ENCODE data around the gene SPDYE1. TPM values are rescaled to one million over a fixed set of nuclear protein-coding genes. Genes with fewer than 3 reads are reported as not detected.
"Not testable (repeated sequence)": the region's sequence is repeated elsewhere in the genome, so short reads cannot be mapped to it uniquely, and the experiment has no call there.

Gene SPDYE1
- total RNA-seq, 1 experiment from 2014 or later: not detected

GRCh38 chr7:43994681-43995080, 3.0 kb upstream of the SPDYE1 start:
- H3K9me3 ChIP-seq (ENCODE audit: control insufficient read depth, insufficient read depth, low read depth, low read length); BruUV-seq (replicated peaks); in situ Hi-C loops (cut with HindIII; ENCODE audit: low pct_unique_long_range_greater_than_20kb, low sequenced_read_pairs); intact Hi-C loops (cut with micrococcal nuclease; ENCODE audit: unreplicated experiment); H3K4me1 ChIP-seq (ENCODE audit: control insufficient read depth, insufficient read depth, low read length); DNase-seq (ENCODE audit: low read depth, low spot score); H3K4me3 ChIP-seq (ENCODE audit: low read depth in 2 of 2, low read length in 2 of 2); CTCF ChIA-PET; POLR2A ChIA-PET; H3K27ac ChIP-seq (ENCODE audit: low read length); H3K27me3 ChIP-seq (ENCODE audit: control insufficient read depth, insufficient read depth, low read length); H3K36me3 ChIP-seq (ENCODE audit: control insufficient read depth, insufficient read depth, low read length): not testable (repeated sequence)
- peak; percentile 35; the same call in 1 of the 2 replicates for ATAC-seq

DNA sequence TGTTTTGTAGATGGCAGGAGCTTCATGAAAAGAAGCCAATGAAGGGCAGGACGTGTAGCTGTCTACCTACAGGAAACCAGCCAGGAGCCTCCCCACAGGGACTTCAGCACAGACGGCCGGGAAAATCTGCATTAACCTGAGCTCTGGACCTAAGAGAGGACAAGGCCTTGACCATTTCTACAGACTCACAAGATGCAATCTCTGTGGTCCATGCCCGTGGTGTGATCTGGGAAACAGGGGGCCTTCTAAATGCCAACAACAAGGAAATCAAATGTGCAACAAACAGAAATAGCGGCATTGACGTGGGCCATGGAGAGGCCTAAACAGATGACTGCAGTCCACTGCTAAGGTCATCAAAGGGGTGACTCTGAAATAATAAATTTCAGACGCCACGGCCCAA, 14.4 kb downstream of the SPDYE1 start:
- DNase-seq (ENCODE audit: low read depth, low spot score); POLR2A ChIA-PET; H3K9me3 ChIP-seq (ENCODE audit: control insufficient read depth, insufficient read depth, low read depth, low read length); ATAC-seq; H3K27ac ChIP-seq (ENCODE audit: low read length); H3K36me3 ChIP-seq (ENCODE audit: control insufficient read depth, insufficient read depth, low read length); intact Hi-C loops (cut with micrococcal nuclease; ENCODE audit: unreplicated experiment); BruUV-seq (replicated peaks); in situ Hi-C loops (cut with HindIII; ENCODE audit: low pct_unique_long_range_greater_than_20kb, low sequenced_read_pairs); H3K27me3 ChIP-seq (ENCODE audit: control insufficient read depth, insufficient read depth, low read length); H3K4me3 ChIP-seq (ENCODE audit: low read depth in 2 of 2, low read length in 2 of 2); CTCF ChIA-PET; H3K4me1 ChIP-seq (ENCODE audit: control insufficient read depth, insufficient read depth, low read length): not testable (repeated sequence)

GRCh38 chr7:44015090-44015489, 17.4 kb downstream of the SPDYE1 start:
- H3K9me3 ChIP-seq (ENCODE audit: control insufficient read depth, insufficient read depth, low read depth, low read length); DNase-seq (ENCODE audit: low read depth, low spot score); CTCF ChIA-PET; H3K27me3 ChIP-seq (ENCODE audit: control insufficient read depth, insufficient read depth, low read length); H3K27ac ChIP-seq (ENCODE audit: low read length); POLR2A ChIA-PET; intact Hi-C loops (cut with micrococcal nuclease; ENCODE audit: unreplicated experiment); H3K36me3 ChIP-seq (ENCODE audit: control insufficient read depth, insufficient read depth, low read length); ATAC-seq; H3K4me1 ChIP-seq (ENCODE audit: control insufficient read depth, insufficient read depth, low read length); in situ Hi-C loops (cut with HindIII; ENCODE audit: low pct_unique_long_range_greater_than_20kb, low sequenced_read_pairs); BruUV-seq (replicated peaks); H3K4me3 ChIP-seq (ENCODE audit: low read depth in 2 of 2, low read length in 2 of 2): not testable (repeated sequence)

DNA sequence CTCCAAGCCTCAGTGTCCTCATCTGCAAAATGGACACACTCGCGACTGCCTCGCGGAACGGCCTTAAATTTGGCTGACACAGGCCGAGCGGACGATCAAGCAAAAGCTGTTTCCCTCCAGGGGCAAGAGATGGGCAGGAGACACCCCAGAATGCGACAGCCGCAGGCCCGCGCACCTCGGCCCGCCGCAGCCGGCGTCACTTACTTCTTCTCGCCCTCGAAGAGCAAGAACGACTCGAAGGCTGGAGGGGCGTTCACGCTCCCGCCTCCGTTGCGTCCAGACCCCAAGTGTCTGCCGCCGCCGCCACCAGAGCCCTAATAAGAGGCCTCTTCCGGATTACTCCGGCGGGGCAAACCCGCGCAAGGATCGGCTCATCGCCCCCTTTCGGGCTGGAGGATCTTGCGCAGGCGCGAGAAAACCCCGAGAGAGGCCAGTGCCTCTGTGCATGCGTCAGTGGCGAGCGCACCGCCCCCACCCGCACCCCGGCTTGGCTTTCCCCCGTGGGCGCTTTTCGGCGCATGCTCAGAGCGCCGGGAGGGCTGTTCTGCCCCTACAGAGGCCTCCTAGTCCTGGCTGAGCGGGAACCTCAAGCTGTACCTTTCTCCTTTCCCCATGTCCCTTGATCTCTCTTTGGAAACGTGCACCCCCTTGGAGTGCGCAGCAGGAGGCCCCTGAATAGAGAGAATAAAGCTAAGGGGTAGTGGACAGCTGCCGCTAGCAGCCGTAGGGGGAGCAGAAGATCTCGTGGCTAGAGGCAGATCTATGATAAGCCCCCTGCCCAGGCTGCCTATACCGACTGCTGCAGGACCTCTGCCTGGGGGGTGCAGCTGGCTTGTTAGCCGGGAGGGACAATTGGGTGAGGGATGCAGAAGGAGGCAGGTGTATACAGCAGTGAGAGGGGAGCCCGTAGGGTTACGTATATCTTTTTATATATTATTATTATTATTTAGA, 21.4 kb downstream of the SPDYE1 start:
- H3K36me3 ChIP-seq (ENCODE audit: control insufficient read depth, insufficient read depth, low read length); H3K4me1 ChIP-seq (ENCODE audit: control insufficient read depth, insufficient read depth, low read length); H3K27me3 ChIP-seq (ENCODE audit: control insufficient read depth, insufficient read depth, low read length); in situ Hi-C loops (cut with HindIII; ENCODE audit: low pct_unique_long_range_greater_than_20kb, low sequenced_read_pairs); BruUV-seq (replicated peaks); H3K9me3 ChIP-seq (ENCODE audit: control insufficient read depth, insufficient read depth, low read depth, low read length); intact Hi-C loops (cut with micrococcal nuclease; ENCODE audit: unreplicated experiment): not testable (repeated sequence)
- peak; percentile 78; the same call in 1 of the 2 replicates for TF ChIP-seq SIN3A (IDR thresholded peaks at IDR 0.05; ENCODE audit: borderline replicate concordance, insufficient read depth, low read depth, low read length)
- TF ChIP-seq POLR2AphosphoS5 (IDR thresholded peaks at IDR 0.05; ENCODE audit: low read depth, low read length): peak; percentile 76; the same call in 1 of the 2 replicates
- peak; percentile 97 for TF ChIP-seq CTCF (IDR thresholded peaks at IDR 0.05)
- peak; percentile 43; the same call in 1 of the 2 replicates for TF ChIP-seq TCF7L2 (IDR thresholded peaks at IDR 0.05; ENCODE audit: low read depth, low read length)
- DNase-seq (ENCODE audit: low read depth, low spot score) (peak; percentile 81), ATAC-seq (peak; percentile 97)
- CTCF ChIA-PET: interaction anchor here (1.1 kb wide), 1 partner anchor 178 kb away, joined by 4 read pairs; no protein-coding TSS in a partner anchor
- POLR2A ChIA-PET: interaction anchor here (0.6 kb wide), 1 partner anchor 435 kb away, joined by 3 read pairs; no protein-coding TSS in a partner anchor
- Histone ChIP-seq H3K4me3 (ENCODE audit: low read depth in 2 of 2, low read length in 2 of 2) (peak overlapping the region; percentile 61 to 75), H3K27ac (ENCODE audit: low read length) (peak overlapping the region; percentile 72)

DNA sequence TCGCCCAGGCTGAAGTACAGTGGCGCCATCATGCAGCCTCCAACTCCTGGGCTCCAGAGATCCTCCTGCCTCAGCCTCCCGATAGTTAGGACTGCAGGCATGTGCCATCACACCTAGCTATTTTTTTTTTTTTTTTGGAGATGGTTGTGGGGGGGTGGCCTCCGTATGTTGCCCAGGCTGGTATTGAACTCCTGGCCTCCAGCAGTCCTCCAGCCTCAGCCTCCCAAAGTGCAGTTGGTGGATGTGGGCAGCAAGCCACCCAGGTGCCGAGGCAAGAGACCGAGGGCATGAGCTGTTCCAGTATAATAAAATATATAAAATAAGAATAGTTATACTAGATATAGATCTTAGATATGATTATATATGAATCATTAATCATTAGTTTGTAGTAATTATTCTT, 22.1 kb downstream of the SPDYE1 start:
- H3K9me3 ChIP-seq (ENCODE audit: control insufficient read depth, insufficient read depth, low read depth, low read length); BruUV-seq (replicated peaks); H3K27ac ChIP-seq (ENCODE audit: low read length); H3K4me3 ChIP-seq (ENCODE audit: low read depth in 2 of 2, low read length in 2 of 2); in situ Hi-C loops (cut with HindIII; ENCODE audit: low pct_unique_long_range_greater_than_20kb, low sequenced_read_pairs); DNase-seq (ENCODE audit: low read depth, low spot score); H3K4me1 ChIP-seq (ENCODE audit: control insufficient read depth, insufficient read depth, low read length); intact Hi-C loops (cut with micrococcal nuclease; ENCODE audit: unreplicated experiment); H3K27me3 ChIP-seq (ENCODE audit: control insufficient read depth, insufficient read depth, low read length); H3K36me3 ChIP-seq (ENCODE audit: control insufficient read depth, insufficient read depth, low read length); ATAC-seq: not testable (repeated sequence)
- CTCF ChIA-PET: interaction anchor here (0.7 to 1.1 kb wide), 4 partner anchors 44 to 691 kb away, joined by 3 to 4 read pairs (median 4); no protein-coding TSS in a partner anchor
- POLR2A ChIA-PET: interaction anchor here (0.6 kb wide), 1 partner anchor 435 kb away, joined by 3 read pairs; no protein-coding TSS in a partner anchor

DNA sequence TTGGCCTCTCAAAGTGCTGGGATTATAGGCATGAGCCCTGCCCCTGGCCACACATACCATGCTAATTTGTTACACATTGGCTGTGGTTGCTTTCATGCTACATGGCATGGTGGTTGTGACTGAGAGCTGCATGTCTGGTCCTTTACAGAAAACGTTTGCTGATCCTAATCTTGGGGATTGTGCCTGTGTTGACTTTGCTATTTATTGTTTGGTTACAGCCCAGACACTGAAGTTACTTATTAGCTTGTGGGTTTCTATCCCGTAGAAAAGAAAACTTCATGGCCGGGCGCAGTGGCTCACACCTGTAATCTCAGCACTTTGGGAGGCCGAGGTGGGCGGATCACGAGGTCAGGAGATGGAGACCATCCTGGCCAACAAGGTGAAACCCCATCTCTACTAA, 24.4 kb downstream of the SPDYE1 start:
- DNase-seq (ENCODE audit: low read depth, low spot score); in situ Hi-C loops (cut with HindIII; ENCODE audit: low pct_unique_long_range_greater_than_20kb, low sequenced_read_pairs); CTCF ChIA-PET; BruUV-seq (replicated peaks); H3K36me3 ChIP-seq (ENCODE audit: control insufficient read depth, insufficient read depth, low read length); H3K27me3 ChIP-seq (ENCODE audit: control insufficient read depth, insufficient read depth, low read length); H3K4me3 ChIP-seq (ENCODE audit: low read depth in 2 of 2, low read length in 2 of 2); H3K9me3 ChIP-seq (ENCODE audit: control insufficient read depth, insufficient read depth, low read depth, low read length); ATAC-seq; H3K27ac ChIP-seq (ENCODE audit: low read length); H3K4me1 ChIP-seq (ENCODE audit: control insufficient read depth, insufficient read depth, low read length); intact Hi-C loops (cut with micrococcal nuclease; ENCODE audit: unreplicated experiment): not testable (repeated sequence)
- POLR2A ChIA-PET: interaction anchor here (0.7 kb wide), 1 partner anchor 109 kb away, joined by 5 read pairs; no protein-coding TSS in a partner anchor
